GM21576 (cell line): ENCODE measurements around the gene RNF34.

Source experiments
- ATAC-seq: cut with Tn5 transposase; IDR thresholded peaks from one replicate; pipeline ENCODE4 v1.9.1; 2021; ENCODE audit warnings: mild to moderate bottlenecking, moderate library complexity; ENCODE audit not compliant: unreplicated experiment

The RNF34 gene

DNA sequence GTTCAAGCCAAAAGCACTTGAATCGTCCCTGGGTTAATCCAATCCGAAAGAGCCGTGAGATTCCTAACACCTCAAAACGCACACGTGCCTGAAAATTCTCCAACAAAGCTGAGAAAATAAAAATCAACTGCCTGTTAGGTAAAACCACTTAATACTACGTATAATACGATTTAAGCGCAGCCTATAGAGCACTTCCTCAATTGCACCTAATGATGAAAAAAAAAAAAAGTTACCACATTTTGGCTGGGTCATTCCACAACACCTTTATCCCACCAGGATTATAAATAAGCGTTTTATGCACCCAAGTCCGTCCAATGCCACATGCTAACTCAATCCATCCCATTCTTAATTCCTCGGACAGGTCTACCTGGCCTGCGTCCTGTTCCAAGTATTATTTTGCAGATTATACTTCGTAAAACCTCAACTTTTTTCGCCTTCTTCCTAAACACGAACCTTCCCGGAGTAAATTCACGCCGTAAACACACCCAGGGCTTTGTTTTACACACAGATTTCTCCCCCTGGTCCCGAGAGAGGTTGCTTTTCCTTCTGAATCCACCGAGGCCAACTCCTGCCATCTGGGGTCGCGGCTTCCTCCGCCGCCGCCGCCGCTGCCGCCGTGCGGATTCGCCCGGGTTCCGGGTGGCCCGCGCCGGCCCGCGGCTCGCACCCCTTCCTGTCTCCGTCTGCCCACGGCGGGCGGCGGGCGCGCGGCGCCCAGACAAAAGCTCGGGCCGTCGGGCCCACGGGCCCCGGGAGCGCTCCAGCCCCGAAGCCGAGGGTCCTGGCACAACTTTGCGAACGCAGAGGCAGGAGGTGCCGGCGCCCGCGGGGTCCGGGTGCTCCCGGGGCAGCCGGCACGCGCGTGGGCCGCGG lies 66.2 kb downstream of the RNF34 start:
- ATAC-seq = peak; percentile 9

DNA sequence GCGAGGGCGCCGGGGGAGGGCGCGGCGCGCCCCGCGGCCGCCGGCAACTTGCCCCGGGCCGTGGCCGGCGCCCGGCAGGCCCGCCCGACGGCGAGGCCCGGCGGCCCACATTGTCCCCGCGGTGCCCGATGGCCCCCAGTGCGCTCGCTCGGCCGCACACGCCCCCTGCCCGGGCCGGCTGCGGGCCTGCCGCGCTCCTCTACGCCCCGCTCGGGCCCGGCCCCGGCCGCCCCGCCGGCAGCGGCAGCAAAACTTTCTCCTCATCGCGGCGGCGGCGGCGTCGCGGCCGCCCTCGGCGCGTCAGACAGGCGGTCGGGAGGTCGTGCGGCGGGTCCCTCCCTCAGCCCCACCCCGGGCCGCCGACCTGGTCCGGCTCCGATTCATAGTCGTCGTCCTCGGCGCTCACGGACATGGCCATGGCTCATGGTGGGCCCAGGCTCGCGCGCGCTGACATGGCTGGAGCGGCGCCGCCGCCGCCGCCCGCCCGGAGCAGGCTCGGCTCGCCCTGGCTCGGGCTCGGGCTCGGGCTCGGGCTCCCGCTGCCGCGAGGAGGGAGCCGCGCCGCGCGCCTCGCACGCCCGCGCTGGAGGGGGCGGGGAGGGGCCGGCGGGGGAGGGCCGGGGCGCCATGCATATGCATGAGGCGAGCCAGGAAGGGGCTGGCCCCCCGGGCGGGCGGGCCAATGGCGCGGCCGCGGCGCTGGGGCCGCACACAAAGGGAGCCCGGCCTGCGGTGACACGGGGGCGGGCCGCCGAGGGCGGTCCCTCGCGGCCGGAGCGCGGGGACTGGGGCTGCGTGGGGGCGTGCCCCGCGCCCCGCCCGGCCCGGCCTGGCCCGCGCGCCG lies 67.1 kb downstream of the RNF34 start:
- ATAC-seq = peak; percentile 85

DNA sequence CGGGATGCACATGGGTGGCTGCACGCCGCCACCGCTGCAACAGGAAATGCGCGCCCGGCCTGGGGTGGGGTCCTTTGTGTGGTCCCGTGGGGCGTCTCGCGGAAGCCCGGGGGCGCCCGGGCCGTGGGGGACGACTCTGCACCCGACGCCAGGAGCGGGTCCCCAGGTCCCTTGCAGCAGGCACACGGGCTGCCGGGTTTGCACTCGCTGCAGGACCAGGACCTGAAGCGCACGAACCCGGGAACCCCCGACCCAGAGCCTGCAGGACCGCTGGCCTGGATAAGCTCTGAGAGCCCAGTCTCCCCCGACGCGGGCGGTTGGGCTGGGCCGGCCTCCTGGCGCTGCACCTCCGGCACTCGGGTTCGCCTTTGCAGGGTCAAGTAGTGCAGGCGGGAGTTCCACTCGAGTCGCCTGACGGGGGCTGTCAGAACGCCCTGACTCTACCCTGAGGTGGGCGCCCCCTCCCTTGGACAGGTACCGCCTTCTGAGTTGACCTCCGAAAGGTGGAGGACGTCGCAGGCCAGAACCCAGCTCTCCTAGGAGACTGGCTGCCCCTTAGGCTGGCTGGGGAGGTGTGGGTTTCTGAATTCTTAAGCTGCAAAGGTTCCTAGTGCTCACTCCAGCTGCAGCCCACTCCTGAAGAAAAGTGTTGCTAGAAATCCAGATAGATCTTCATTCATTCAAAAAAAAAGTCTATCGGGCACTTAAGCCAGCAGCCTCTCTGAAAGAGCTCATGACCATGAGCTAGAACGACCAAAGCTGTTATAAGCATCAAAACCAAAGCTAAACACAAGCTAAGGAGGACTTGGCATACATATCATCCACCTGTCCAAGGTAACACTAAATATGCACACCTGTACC lies 68.0 kb downstream of the RNF34 start:
- ATAC-seq = no peak

DNA sequence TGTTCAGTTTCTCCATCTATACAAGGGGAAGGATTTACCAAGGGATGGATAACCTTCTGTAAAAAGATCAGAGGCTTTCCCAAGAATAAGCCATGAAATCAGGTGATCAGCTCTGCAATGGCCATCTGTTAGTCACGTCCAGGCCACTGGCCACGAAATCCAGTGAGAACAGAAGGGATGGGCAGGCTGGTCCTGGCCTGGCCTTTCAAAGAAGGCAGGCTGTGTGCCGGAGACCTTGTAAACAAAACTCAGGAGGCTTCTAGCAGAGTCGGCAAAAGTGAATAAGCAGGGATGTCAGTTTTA lies 68.5 kb downstream of the RNF34 start:
- no peak for ATAC-seq

DNA sequence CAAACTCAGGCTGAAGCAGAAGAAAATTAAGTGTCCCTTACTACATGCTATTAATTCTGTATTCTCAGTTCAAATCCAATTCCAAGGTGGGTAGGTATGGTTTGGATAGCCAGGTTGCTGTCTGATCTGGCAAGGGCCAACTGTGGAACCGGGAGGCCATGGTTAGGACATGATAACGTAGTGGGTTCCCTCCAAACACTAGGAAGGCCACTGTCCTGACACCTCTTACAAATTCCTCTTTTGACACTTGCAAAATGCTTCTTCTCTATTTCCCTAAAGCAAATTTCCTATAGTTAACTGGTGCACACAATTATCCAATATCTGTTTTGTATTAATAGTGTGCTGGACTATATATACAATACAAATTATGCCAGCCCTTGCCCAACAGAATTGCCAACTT lies 70.8 kb downstream of the RNF34 start:
- no peak for ATAC-seq

DNA sequence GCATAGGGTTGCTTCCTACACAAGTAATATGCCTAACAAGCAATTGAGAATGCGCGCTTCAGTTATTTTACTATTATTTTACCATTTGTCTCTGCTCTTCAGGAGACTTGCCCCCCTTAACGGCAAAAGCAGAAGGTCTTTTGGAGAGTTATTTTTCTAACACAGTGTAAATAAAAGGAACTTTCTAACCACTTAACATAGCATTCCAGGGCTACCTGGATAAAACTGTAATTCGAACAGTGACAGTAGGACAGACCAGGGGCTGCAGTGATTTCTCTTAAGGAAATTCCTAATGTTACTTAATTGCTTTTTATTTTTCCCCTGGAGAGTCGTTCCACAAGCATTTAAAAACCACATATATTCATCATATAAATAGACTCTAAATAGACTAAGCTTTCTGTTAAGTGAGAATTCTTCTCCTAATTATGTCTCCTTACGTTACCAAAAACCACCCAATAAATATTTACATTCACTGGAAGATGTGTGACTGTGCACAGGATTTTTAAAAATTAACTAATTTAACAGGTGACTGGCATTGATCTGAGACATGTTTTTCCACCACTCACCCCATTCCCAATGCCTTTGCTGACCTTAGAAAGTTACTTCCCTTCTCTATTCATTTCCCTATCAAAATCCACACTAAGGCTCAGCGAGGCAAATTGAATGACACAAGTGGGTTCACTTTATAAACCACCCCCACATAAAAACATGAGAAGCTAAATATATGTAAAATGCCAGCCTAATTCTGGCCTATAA lies 72.4 kb downstream of the RNF34 start:
- no peak for ATAC-seq
